Heart right ventricle (tissue), 16 donors: Measurements from ENCODE around the gene SEMA7A. TPM values are rescaled to one million over a fixed set of nuclear protein-coding genes. Genes with fewer than 3 reads are reported as not detected.

Experiments
- ATAC-seq, 8 donors: fragments of 200-7000 bp; cut with Tn5 transposase; one replicate each; pipeline ENCODE4 v1.9.1; 2020; ENCODE audit warnings: mild to moderate bottlenecking in 8 of 8, moderate library complexity in 8 of 8, moderate number of reproducible peaks in 1 of 8
- DNase-seq, 2 donors: peaks; one replicate each; pipeline ENCODE4 v3.0.0-alpha.2; 2020
- H3K27ac ChIP-seq, 10 donors: fragments of 200-600 bp; sonication (generic) in 2 of 10; one replicate each; pipeline versions ENCODE4 v1.5.0 to v1.8.0; 2020 to 2022; ENCODE audit warnings: mild to moderate bottlenecking in 3 of 10
- H3K27me3 ChIP-seq, 7 donors: fragments of 200-600 bp; one replicate each; pipeline ENCODE4 v1.8.0; 2021 to 2022; ENCODE audit warnings: mild to moderate bottlenecking in 2 of 7
- H3K36me3 ChIP-seq, 9 donors: fragments of 200-600 bp; sonication (generic) in 1 of 9; one replicate each; pipeline versions ENCODE4 v1.5.0 to v1.8.0; 2020 to 2022; ENCODE audit warnings: mild to moderate bottlenecking in 2 of 9
- H3K4me1 ChIP-seq, 9 donors: fragments of 200-600 bp; sonication (generic) in 1 of 9; one replicate each; pipeline versions ENCODE4 v1.5.0 to v1.8.0; 2020 to 2022; ENCODE audit warnings: mild to moderate bottlenecking in 4 of 9
- H3K4me3 ChIP-seq, 10 donors: fragments of 200-600 bp; sonication (generic) in 2 of 10; one replicate each; pipeline versions ENCODE4 v1.5.0 to v1.8.0; 2020 to 2022; ENCODE audit warnings: mild to moderate bottlenecking in 7 of 10, moderate library complexity in 2 of 10
- H3K9me3 ChIP-seq, 11 donors: fragments of 200-600 bp in 10 of 11; sonication (generic) in 2 of 11; one replicate each; pipeline versions ENCODE4 v1.5.0 to v1.8.0; 2013 to 2022; ENCODE audit warnings: mild to moderate bottlenecking in 2 of 11, control low read depth in 1 of 11, moderate library complexity in 1 of 11
- WGBS, 2 donors: extraction: QIAGEN DNeasy Blood & Tissue Kit; methylation state at CpG; one replicate each; pipeline ENCODE4 v1.1.7; 2013; ENCODE audit warnings: inconsistent platforms in 1 of 2; 5-methylcytosine and 5-hydroxymethylcytosine counted together
- intact Hi-C, 10 donors: fragments of 100-400 bp; cut with DNase I; formaldehyde crosslinking; loops; one replicate each; pipeline versions ENCODE4 v1.11.1 to v1.14.2; 2022
- polyA plus RNA-seq, 2 donors: library from polyadenylated mRNA; stranded (reverse); fragments of 200-250 nt; gene quantifications; one replicate each; pipeline ENCODE4 v1.2.3, GENCODE V29; 2013
- total RNA-seq, 10 donors: library from RNA; stranded (reverse); fragmentation: NEBNext Ultra II Directional in 3 of 10; extraction: Animal tissue kit (Norgen Biotek cat#: 25700) in 3 of 10; gene quantifications; one replicate each; pipeline versions ENCODE4 v1.2.1 to v1.2.4, GENCODE V29; 2021 to 2023
- TF ChIP-seq, protein P1 (sequence below), 9 donors: fragments of 200-600 bp; sonication (generic) in 2 of 9; IDR thresholded peaks; one replicate each; pipeline versions ENCODE4 v1.5.0 to v1.8.0; 2021 to 2022; ENCODE audit warnings: antibody characterized with exemption in 9 of 9, mild to moderate bottlenecking in 5 of 9, moderate library complexity in 1 of 9
- donor health status: Arrhythmogenic right ventricular cardiomyopathy.
- donor health status: ischemic (EF 13 %, LVEDD 7.1; RV severe dilation, severe dysfunction).
- donor health status: healthy with polysubstance abuse.
- donor health status: DM: no; HTN: yes; CAD: no.
- donor health status: DM: no; HTN: no; CAD: no.
- donor health status: ischemic (EF 25% LVEDD 6.9; RV normal size, moderate dysfunction).
- donor health status: ischemic (EF 25% LVEDD 5.7; RV mildly dilated, moderate dysfunction).
- donor health status: healthy.
- donor health status: DM: yes; HTN: yes; CAD: no.
- donor health status: Ischemic cardiomyopathy.
- donor health status: ischemic (EF 35%, LVEDD 5.7; RV mildly dilated, moderate dysfunction).
- donor health status: nonischemic (EF 11% LVEDD 7.7; RV severe dilation, severe dysfunction).
- donor health status: DM: yes; HTN: yes; CAD: no.
- donor health status: PGD.
- donor health status: ischemic (EF 29% LVEDD 5.4; RV normal size, mild dysfunction).
- donor health status: nonischemic (EF 23%, LVEDD 6.1; RV moderate dilation, normal function).

SEMA7A gene
- total and polyA plus RNA-seq, 12 donors = 0.59 to 5.1 (median 1.6) TPM

DNA sequence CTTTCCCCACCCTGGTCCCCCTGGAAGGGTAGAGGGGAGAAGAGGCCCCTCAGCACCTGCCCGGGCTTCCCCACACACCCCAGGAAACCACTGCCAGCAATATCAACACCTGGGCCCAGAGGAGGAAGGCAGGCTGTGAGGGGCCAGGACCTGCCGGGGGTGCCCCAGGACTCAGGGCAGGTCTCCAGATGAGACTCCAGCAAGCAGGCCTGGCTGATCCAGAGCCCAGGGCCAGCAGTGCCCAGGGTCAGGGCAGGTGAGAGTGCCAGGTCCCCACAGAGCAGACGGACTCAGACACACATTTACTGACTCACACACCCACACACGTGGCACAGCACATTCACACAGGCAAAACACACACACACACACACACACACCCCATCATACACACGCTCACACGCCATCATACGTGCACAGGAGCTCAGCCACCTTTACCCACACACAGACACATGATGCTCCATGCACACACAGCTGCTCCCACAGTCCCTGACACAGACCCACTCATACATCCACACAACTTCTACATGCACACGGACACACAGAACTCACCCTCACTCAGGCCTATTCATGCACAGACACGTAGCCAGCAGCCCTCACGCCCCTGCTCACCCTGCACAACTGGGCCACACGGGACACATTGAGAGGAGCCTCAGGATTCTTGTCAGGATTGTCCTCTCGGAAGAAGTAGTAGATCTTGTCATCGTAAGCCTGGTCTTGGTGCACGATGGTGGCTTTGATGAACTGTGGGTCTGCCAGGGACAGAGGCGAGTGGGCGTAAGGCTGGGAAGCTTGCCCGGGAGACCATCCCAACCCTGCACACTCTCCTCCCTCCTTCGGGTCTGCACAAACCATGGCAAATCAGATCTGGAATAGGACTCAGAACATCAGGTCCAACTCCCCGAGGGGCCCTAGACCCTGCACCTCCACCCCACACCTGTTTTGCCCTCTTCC is 17.5 kb downstream of the SEMA7A start:
- peaks cover 0 to 15% (median 0%) of the 10 kb centered on the region in 9 donors for H3K36me3 ChIP-seq
- H3K27ac ChIP-seq = no peak overlapping the region
- ATAC-seq (no peak), DNase-seq (no peak)
- no peaks in the 10 kb centered on the region for H3K9me3 ChIP-seq
- no peaks in the 10 kb centered on the region for H3K27me3 ChIP-seq
- TF ChIP-seq, protein P1, sequence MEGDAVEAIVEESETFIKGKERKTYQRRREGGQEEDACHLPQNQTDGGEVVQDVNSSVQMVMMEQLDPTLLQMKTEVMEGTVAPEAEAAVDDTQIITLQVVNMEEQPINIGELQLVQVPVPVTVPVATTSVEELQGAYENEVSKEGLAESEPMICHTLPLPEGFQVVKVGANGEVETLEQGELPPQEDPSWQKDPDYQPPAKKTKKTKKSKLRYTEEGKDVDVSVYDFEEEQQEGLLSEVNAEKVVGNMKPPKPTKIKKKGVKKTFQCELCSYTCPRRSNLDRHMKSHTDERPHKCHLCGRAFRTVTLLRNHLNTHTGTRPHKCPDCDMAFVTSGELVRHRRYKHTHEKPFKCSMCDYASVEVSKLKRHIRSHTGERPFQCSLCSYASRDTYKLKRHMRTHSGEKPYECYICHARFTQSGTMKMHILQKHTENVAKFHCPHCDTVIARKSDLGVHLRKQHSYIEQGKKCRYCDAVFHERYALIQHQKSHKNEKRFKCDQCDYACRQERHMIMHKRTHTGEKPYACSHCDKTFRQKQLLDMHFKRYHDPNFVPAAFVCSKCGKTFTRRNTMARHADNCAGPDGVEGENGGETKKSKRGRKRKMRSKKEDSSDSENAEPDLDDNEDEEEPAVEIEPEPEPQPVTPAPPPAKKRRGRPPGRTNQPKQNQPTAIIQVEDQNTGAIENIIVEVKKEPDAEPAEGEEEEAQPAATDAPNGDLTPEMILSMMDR (IDR thresholded peaks at IDR 0.05) = no peak
- intact Hi-C loops = no loop called here
- H3K4me3 ChIP-seq = no peak overlapping the region
- WGBS, 2 donors = 83% methylated on average over 19 of the region's 19 CpGs
- H3K4me1 ChIP-seq = peaks cover 0 to 41% (median 22%) of the 10 kb centered on the region in 9 donors

DNA sequence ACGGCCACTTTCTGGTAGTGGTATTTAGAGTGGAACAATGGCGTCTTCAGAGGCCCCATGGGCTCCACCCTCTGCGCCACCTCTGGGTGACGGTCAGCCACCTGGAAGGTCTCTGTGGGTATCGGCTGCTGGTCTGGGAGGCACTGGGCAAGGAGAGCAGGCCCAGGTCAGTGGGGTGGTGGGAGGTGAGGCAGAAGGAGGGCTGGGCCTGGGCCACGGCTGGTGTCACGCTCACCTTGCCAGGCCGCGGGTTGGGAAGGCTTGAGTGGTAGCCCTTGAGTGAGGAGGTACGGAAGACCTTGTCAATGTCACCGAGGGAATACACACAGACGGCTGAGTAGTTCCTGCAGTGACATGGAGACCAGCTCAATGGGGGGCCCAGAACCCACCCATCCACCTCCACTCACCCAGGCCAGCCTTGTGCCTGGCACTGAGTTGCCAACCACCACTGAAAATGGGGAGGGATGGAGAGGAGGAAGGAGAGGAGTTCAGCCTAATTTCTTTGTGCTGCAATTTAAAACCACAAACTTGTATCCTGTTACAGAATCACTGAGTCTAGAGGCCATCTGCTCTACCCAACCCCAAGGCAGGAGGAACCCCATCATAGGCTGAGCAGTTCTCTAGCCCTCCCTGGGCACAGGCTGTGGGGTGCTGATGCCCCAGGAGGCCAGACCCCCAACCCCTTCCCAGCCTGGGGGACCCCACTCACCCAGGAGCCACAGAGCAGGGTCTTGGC is 19.0 kb downstream of the SEMA7A start:
- Histone ChIP-seq H3K27ac (no peak overlapping the region), H3K4me3 (no peak overlapping the region), H3K27me3 (no peaks in the 10 kb centered on the region), H3K9me3 (no peaks in the 10 kb centered on the region), H3K4me1 (peaks cover 0 to 26% (median 10%) of the 10 kb centered on the region in 9 donors), H3K36me3 (peaks cover 0 to 24% (median 0%) of the 10 kb centered on the region in 9 donors)
- ATAC-seq = no peak
- TF ChIP-seq, protein P1 (IDR thresholded peaks at IDR 0.05) = no peak
- intact Hi-C loops = no loop called here
- no peak for DNase-seq
- WGBS, 2 donors = 97 to 98% methylated on average over 12 of the region's 12 CpGs

DNA sequence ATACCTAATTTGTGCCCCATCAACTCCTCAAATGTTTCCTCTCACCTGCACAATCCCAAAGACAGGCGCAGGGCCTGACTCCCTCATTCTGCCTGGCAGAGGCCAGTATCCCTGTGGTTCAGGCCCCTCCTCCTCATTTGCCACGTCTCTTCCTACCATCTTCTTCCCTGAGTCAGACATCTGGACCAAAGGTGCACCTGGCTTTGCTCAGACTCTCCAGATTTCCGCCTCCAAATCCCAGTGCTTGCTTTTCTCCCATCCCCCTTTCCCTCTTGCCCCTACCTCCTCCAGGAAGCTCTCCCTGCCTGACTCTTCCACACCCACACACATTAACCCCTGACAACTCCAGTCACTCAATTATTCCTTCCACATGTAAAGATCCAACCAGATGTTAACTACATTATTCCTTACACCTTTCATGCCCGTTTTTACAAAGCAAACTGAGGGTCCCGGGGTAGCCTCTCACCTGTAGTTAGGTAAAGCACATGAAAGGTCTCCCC is 19.6 kb downstream of the SEMA7A start:
- Histone ChIP-seq H3K36me3 (peaks cover 0 to 24% (median 0%) of the 10 kb centered on the region in 9 donors), H3K27ac (no peak overlapping the region), H3K4me3 (no peak overlapping the region), H3K27me3 (no peaks in the 10 kb centered on the region), H3K9me3 (no peaks in the 10 kb centered on the region), H3K4me1 (peaks cover 0 to 23% (median 10%) of the 10 kb centered on the region in 9 donors)
- WGBS, 2 donors = 90 to 95% methylated on average over 5 of the region's 5 CpGs
- DNase-seq = no peak
- intact Hi-C loops = no loop called here
- TF ChIP-seq, protein P1 (IDR thresholded peaks at IDR 0.05) = no peak
- ATAC-seq = no peak

DNA sequence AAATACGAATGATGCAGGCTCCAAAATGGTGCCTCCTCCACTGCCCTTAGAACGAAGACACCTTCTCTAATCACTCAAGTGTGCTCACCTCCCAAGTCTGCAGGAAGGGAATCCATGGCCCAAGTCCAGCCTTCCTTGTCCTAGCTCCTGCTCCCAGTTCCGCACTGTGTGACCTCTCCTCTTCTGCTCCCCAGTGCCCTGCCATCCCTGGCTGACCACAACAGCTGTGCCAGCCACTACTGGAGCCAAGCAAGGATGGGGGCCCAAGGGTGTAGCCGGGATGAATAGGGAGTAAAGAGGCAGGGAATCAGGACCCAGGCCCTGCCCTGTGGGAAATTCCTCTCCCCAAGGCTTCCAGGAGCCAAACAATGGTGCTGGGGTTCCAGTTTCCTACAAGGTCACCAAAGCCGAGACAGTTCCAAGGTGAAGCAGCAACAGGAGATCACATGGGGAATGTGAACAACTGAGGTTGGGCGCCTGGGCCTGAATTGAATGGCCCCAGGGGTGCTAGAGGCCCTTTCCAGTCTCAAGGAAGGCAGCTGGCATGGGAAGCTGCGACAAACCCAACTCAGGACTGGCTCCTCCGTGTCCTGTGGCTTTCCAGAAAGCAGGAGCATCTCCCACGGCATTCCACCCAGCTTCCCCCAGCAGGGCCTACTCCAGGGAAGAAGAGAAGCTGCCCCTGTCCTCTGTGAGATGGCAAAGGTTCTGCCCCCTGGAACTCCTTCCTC is 20.2 kb downstream of the SEMA7A start:
- intact Hi-C loops = no loop called here
- 82 to 87% methylated on average over 9 of the region's 9 CpGs for WGBS, 2 donors
- ATAC-seq (no peak), DNase-seq (no peak)
- no peak overlapping the region for H3K27ac ChIP-seq
- H3K27me3 ChIP-seq = no peaks in the 10 kb centered on the region
- H3K36me3 ChIP-seq = peaks cover 0 to 24% (median 0%) of the 10 kb centered on the region in 9 donors
- H3K4me3 ChIP-seq = no peak overlapping the region
- no peaks in the 10 kb centered on the region for H3K9me3 ChIP-seq
- TF ChIP-seq, protein P1 (IDR thresholded peaks at IDR 0.05) = no peak
- H3K4me1 ChIP-seq = peaks cover 0 to 23% (median 10%) of the 10 kb centered on the region in 9 donors
